ENCODE results near the gene WDR45B.

DNA sequence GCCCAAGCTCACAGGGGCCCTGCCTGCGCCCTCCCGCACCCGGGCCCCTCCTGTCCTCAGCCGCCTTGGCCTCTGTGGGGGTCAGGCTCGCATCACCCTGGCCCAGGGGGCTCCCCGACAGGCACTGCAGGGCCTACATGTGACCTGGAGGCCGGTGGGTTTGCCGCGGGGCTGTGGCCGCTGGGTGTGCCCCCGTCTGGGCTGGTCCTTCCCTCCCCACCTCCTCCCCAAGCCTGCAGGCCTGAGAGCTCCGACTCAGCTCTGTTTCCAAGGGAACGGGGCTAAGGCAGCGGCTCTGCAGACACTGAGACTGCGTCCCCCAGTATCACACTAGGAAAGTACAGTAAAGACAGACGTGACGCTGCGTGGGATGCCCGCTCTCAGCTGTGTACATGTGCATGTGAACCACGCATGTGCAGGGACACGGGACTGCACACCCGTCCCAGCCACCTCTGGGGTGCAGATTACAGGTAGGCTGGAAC, 16.5 kb upstream of the WDR45B start:
- TF ChIP-seq POLR2A (IDR thresholded peaks at IDR 0.05) (no peak), CTCF (IDR thresholded peaks at IDR 0.05) (no peak)
